ENCODE data around the gene LRRN3.

DNA sequence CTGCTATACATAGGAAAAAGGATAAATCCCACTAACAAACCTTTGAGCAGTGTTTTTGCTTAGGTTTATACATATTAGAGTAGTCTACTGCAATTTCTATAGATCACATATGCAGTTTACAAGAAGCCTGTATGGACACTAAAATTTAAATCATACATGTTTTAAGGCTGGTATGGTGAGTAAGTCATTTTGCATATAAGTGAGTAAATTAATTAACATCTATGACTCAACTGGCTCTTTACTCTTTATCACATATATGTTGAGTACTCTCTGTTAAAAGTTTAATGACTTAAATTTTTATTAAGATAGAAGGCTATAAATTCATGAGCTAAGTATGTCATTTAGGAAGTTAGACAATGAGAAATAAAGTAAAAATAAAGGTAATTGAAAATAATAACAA is 69.4 kb downstream of the LRRN3 start:
- TF ChIP-seq, protein P1, sequence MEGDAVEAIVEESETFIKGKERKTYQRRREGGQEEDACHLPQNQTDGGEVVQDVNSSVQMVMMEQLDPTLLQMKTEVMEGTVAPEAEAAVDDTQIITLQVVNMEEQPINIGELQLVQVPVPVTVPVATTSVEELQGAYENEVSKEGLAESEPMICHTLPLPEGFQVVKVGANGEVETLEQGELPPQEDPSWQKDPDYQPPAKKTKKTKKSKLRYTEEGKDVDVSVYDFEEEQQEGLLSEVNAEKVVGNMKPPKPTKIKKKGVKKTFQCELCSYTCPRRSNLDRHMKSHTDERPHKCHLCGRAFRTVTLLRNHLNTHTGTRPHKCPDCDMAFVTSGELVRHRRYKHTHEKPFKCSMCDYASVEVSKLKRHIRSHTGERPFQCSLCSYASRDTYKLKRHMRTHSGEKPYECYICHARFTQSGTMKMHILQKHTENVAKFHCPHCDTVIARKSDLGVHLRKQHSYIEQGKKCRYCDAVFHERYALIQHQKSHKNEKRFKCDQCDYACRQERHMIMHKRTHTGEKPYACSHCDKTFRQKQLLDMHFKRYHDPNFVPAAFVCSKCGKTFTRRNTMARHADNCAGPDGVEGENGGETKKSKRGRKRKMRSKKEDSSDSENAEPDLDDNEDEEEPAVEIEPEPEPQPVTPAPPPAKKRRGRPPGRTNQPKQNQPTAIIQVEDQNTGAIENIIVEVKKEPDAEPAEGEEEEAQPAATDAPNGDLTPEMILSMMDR (conservative IDR thresholded peaks at IDR 0.05 in 1 of 2, IDR thresholded peaks at IDR 0.05 in 1 of 2; ENCODE audit: low read depth in 1 of 2, low read length in 2 of 2), result no peak
- TF ChIP-seq EZH2 (IDR thresholded peaks at IDR 0.05; ENCODE audit: low read length, missing control alignments), result no peak

All from fibroblast of lung (primary cell).